ENCODE measurements around the gene KIF7.

Gene KIF7

GRCh38 chr15:89686522-89686921 lies 31.3 kb upstream of the KIF7 start:
- TF ChIP-seq, protein P1, sequence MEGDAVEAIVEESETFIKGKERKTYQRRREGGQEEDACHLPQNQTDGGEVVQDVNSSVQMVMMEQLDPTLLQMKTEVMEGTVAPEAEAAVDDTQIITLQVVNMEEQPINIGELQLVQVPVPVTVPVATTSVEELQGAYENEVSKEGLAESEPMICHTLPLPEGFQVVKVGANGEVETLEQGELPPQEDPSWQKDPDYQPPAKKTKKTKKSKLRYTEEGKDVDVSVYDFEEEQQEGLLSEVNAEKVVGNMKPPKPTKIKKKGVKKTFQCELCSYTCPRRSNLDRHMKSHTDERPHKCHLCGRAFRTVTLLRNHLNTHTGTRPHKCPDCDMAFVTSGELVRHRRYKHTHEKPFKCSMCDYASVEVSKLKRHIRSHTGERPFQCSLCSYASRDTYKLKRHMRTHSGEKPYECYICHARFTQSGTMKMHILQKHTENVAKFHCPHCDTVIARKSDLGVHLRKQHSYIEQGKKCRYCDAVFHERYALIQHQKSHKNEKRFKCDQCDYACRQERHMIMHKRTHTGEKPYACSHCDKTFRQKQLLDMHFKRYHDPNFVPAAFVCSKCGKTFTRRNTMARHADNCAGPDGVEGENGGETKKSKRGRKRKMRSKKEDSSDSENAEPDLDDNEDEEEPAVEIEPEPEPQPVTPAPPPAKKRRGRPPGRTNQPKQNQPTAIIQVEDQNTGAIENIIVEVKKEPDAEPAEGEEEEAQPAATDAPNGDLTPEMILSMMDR (IDR thresholded peaks at IDR 0.05): no peak
- DNase-seq (ENCODE audit: low spot score): no peak
- Histone ChIP-seq H3K27ac (no peak overlapping the region), H3K4me3 (no peak overlapping the region)

- Histone ChIP-seq H3K4me3 (no peak overlapping the region), H3K27ac (no peak overlapping the region)
- TF ChIP-seq, protein P1 (IDR thresholded peaks at IDR 0.05): no peak
- no peak for DNase-seq (ENCODE audit: low spot score)
These were observed 30.7 kb upstream of the KIF7 start for GRCh38 chr15:89685995-89686394.

- peak overlapping the region in 1 of 2 donors; percentile 80 for H3K27ac ChIP-seq
- peak overlapping the region; percentile 53 for H3K4me3 ChIP-seq
- TF ChIP-seq, protein P1 (IDR thresholded peaks at IDR 0.05): no peak
- peak; percentile 43 for DNase-seq (ENCODE audit: low spot score)
These were observed 25.9 kb upstream of the KIF7 start for GRCh38 chr15:89681146-89681545.

DNA sequence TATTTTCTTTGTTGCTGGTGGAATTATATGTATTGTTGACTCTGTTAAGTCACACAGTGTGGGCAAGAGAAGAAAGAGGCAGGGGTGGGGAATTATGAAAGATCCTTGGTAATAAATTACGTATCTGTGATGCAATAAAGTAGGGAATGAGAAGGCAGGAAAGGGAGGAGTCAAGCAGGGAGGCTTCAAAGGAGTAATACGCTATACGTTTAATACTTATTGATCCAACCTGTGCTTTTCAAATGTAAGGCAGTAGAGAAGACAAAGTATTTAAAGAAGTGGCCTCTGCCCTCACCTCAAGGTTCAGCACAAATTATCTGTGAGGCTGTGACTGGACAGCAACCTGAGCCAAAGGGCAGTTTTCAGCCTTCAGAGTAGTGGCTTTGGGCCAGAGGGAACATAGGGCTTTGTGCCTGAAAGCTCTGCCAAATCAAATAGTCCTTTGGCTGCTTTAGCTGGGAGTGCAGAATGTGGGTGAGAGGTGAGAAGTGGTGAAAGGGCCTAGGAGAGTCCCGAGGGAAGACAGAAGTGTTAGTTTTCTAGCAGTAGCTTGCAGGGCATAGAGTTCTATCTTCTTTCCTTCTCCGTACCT lies 25.1 kb upstream of the KIF7 start:
- TF ChIP-seq, protein P1 (IDR thresholded peaks at IDR 0.05): no peak
- Histone ChIP-seq H3K27ac (peak overlapping the region; percentile 25 to 80), H3K4me3 (peak overlapping the region; percentile 53)
- DNase-seq (ENCODE audit: low spot score): peak; percentile 91

GRCh38 chr15:89679212-89679611 lies 23.9 kb upstream of the KIF7 start, which contains the start of gene PLIN1:
PLIN1 (minus strand) TSS chr15:89679367; CDS start chr15:89677489, 1,878 bp downstream.
- no peak within 1 kb of the TSS for H3K4me3 ChIP-seq
- DNase-seq (ENCODE audit: low spot score): peak; percentile 70
- H3K27ac ChIP-seq: peak within 1 kb of the TSS; percentile 25 to 80
- TF ChIP-seq, protein P1 (IDR thresholded peaks at IDR 0.05): no peak

DNA sequence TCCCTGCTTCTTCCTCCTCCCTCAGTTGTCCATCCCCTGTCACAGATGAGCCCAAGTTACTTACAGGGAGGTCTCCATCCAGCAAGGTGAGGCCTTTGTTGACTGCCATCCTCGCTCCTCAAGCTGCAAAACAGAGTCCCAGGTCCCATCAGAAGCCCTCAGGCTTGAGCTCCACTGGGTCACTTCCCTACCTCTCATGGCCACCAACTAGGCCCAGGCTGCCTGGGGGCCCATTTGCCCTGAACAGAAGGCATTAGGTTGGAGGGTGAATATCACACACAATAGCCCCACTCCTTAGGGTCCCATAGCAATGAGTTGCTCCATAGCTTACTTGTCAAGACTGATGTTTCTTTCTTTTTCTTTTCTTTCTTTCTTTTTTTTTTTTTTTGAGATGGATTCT lies 22.1 kb upstream of the KIF7 start:
- peak; percentile 33 for DNase-seq (ENCODE audit: low spot score)
- TF ChIP-seq, protein P1 (IDR thresholded peaks at IDR 0.05): no peak
- Histone ChIP-seq H3K27ac (no peak overlapping the region), H3K4me3 (no peak overlapping the region)

- TF ChIP-seq, protein P1 (IDR thresholded peaks at IDR 0.05): no peak
- Histone ChIP-seq H3K4me3 (no peak overlapping the region), H3K27ac (no peak overlapping the region)
- DNase-seq (ENCODE audit: low spot score): no peak
These were observed 20.3 kb upstream of the KIF7 start for GRCh38 chr15:89675606-89676005.

Data from coronary artery (tissue), 2 donors.